Measurements from ENCODE around the gene PBX2. TPM values are rescaled to one million over a fixed set of nuclear protein-coding genes. Genes with fewer than 3 reads are reported as not detected.

Gene PBX2
- total RNA-seq, 1 donor from 2014 or later, result 42.6 TPM

- DNase-seq (ENCODE audit: low spot score), result no peak
Measured at GRCh38 chr6:32174416-32174815, 15.6 kb downstream of the PBX2 start.

- no peak for DNase-seq (ENCODE audit: low spot score)
Measured at GRCh38 chr6:32173051-32173727, 16.8 kb downstream of the PBX2 start.

GRCh38 chr6:32171234-32171633 lies 18.8 kb downstream of the PBX2 start:
- DNase-seq (ENCODE audit: low spot score), result no peak

DNA sequence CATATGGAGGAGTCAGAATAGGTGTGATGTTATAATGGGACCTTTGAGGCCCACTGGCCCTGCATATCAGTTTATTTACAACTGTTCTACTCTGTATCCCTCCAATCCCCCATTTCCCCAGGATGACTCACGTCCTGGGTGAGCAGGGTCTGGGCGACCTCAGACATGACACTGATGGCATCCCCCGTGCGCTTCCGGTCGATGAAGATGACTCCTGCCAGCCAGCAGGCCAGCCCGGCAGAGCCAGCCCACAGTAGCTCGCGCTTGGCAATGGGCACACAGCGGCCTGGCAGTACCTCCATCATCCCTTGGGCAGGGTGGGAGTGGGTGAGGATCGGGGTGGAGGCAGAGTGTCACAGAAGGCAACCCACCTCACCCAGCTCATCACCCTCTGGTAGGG lies 19.7 kb downstream of the PBX2 start:
- DNase-seq (ENCODE audit: low spot score), result no peak

GRCh38 chr6:32168807-32169591 lies 21.0 kb downstream of the PBX2 start:
- DNase-seq (ENCODE audit: low spot score), result no peak

GRCh38 chr6:32168350-32168749 lies 21.7 kb downstream of the PBX2 start:
- no peak for DNase-seq (ENCODE audit: low spot score)

DNA sequence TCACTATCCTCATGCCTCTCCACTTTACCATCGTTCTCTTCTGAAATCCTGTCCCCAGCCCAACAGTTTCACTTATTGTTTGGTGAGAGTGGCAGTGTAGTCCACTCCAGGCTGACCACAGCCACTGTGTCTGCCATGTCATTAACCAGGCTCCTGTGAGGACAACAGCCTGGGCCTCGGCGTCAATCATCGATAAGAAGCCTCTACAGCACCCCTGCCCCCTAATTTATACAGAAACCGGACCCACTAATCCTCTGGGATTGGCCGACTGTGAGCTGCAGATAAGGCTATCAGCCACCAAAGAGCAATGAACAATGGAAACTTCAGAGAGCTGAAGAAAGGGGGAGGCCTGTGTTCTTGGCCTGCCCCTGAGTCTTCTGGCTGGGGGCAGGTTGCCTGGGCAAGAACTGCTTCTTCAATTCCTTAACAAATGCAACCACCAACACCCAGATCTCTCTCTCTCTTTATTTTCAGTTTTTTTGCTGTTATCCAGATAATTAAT lies 22.2 kb downstream of the PBX2 start:
- DNase-seq (ENCODE audit: low spot score), result no peak

- DNase-seq (ENCODE audit: low spot score), result no peak
Measured at GRCh38 chr6:32167154-32167760, 22.7 kb downstream of the PBX2 start.

- DNase-seq (ENCODE audit: low spot score), result no peak
Measured at GRCh38 chr6:32166411-32167061, 23.5 kb downstream of the PBX2 start.

DNA sequence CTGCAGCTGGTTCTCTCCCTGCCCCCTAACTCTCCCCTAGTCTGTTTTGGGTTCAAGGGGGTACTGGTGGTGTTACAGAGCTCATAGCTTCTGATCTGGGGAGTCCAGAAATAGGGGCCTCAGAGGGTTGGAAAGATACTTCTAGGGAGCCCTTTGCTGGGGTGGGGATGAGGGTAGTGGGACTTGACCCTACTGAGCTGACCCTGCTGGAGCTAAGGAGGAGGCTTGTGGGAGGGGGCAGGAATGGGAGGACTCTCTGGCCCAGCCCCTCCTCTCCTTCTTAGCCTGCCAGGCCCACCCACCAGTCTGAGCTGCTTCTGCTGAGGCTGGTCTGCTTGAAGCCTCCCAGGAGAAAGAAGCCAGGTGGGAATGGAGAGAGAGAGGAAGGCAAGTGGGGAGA lies 25.7 kb downstream of the PBX2 start, which contains the start of gene EGFL8:
Gene EGFL8 (plus strand): TSS at position 301 of the 400 bp plus-strand sequence. CDS start 1,571 bp downstream, outside the sequence.
- DNase-seq (ENCODE audit: low spot score), result no peak

- no peak for DNase-seq (ENCODE audit: low spot score)
Measured at GRCh38 chr6:32163559-32164258, 26.3 kb downstream of the PBX2 start.

DNA sequence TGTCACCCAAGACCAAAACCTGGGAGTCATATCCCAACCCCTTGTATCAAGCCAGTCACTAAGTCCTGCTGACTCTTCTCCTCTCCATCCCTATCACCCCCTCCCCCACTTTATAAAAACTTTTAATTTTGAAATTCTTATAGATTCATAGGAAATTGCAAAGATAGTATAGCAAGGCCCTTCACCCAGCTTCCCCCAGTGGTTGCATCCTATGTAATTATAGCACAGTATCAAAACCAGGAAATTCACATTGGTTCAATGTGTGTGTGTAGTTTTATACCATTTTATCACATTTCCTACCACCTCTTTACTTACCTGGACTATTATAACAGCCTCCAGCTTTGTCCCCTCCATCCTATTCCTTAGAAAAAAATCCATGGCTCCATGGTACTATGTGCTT lies 31.9 kb downstream of the PBX2 start:
- DNase-seq (ENCODE audit: low spot score), result no peak

DNA sequence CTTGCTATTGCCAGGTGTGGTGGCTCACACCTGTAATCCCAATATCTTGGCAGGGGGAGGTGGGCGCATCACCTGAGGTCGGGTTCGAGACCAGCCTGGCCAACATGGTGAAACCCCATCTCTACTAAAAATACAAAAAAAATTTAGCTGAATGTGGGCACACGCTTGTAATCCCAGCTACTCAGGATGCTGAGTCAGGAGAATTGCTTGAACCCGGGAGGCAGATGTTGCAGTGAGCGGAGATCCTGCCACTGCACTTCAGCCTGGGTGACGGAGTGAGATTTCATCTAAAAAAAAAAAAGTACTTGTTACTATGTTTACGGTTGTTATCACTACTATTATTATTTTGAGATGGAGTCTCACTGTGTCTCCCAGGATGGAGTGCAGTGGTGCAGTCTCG lies 33.1 kb downstream of the PBX2 start:
- DNase-seq (ENCODE audit: low spot score), result no peak

DNA sequence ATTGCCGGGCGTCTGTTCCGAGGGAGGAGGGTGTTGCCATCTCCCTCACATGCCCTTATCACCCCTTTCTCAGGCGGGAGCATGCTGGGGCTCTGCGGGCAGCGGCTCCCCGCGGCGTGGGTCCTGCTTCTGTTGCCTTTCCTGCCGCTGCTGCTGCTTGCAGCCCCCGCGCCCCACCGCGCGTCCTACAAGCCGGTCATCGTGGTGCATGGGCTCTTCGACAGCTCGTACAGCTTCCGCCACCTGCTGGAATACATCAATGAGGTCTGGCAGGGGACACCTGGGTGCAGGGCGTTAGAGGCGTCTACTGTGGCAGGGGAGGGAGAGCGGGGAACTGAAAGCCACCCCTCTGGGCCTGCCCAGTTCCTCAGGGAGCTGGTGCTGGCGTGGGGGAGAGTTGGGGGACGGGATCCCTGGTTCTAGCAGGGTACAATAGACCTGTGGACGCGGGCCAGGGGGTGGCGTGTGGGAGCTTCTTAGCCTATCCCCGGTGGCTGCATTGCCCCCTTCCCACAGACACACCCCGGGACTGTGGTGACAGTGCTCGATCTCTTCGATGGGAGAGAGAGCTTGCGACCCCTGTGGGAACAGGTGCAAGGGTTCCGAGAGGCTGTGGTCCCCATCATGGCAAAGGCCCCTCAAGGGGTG lies 35.4 kb downstream of the PBX2 start:
- peak; percentile 72 for DNase-seq (ENCODE audit: low spot score)

DNA sequence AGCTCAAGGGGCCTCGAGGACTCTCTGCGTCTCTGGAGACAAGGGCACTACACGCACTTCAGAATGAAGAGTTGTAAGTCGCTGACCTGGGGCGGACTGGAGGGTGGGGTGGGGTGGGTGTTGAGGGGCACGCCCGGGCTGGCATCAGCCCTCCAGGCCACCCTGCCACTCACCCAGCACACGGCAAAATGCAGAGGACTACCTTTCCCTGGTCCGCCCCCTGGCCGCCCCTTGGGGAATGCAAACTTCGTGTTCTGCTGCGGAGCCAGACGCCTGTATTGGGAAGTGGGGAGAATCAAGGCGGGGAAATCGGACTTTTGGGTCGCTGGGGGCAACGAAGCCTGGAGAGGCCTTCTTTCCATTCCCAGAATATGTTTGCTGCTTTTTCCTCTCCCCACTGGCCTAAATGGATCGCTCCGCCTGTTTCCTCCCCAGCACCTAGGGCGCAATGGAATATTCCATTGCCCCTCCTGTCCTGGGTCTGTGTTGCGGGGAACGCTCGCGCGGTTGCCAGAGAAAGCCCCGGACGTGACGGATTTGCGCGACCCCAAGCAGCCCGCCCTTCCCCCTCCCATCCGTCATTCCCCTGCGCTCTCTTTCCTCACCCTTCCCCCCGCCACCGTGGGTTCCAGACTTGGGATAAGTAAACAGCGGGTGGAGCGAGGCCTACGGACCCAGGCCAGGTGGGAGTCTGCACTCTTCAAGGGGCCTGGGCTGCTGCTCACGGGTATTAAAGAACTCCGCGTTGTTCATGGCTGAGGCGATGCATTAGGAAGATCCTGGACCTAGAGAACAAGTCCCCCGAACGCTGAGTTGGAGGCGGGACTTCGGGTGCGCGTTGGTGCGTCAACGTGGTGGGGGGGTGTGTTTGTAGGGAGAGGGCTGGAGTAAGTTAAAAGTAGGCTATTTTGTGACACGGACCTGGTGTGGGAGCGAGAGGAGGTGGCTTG lies 36.2 kb downstream of the PBX2 start, which contains the start of gene PPT2:
Gene PPT2 (plus strand): TSS at position 578 of the 950 bp plus-strand sequence. CDS start 454 bp downstream, outside the sequence.
- DNase-seq (ENCODE audit: low spot score), result peak; percentile 95

- peak; percentile 71 for DNase-seq (ENCODE audit: low spot score)
Measured at GRCh38 chr6:32152769-32153563, 37.0 kb downstream of the PBX2 start.

- no peak for DNase-seq (ENCODE audit: low spot score)
Measured at GRCh38 chr6:32151863-32152768, 37.9 kb downstream of the PBX2 start, which contains the start of gene PRRT1. TSS of gene PRRT1 (minus strand) at chr6:32151939. CDS start at chr6:32151827, 112 bp downstream.

Measured in umbilical cord (tissue), 2 donors.